SU-DHL-6 (cell line): ENCODE data around the gene ITPA.

Source experiments
- CTCF ChIP-seq: fragments of 200-600 bp; sonication (generic); IDR thresholded peaks from one replicate; pipeline ENCODE4 v1.5.1; 2017; ENCODE audit warnings: antibody characterized with exemption, mild to moderate bottlenecking, low read length, moderate library complexity; ENCODE audit not compliant: insufficient read depth, poor library complexity, severe bottlenecking
- EZH2phosphoT487 ChIP-seq: fragments of 200-600 bp; sonication (generic), shearing (Covaris generic); conservative IDR thresholded peaks from 2 replicates; pipeline ENCODE4 v1.6.1; 2018; ENCODE audit warnings: mild to moderate bottlenecking, antibody characterized with exemption, low read length, moderate library complexity, mixed read lengths

DNA sequence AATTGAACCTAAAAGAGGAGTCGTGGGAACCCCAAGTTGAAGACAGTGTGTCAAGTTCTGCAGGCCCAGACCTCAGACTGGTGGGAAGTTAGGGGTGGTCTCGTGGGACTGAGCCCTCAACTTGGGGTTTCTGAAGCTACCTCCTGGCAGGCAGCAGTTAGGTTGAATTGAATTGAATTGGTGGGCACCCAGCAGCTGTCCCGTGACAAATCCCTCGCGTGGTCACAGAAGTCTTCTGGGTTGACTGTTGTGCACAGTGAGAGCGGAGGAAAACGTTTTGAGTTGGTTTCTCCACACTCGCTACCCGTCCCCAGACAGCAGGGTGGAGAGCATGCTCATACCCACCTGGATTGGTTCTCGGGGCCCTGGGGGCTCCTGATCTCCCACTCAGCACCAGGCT, 16.8 kb downstream of the ITPA start:
- TF ChIP-seq CTCF = no peak
- no peak for TF ChIP-seq EZH2phosphoT487
